ENCODE results near the gene TOB2. TPM values are rescaled to one million over a fixed set of nuclear protein-coding genes. Genes with fewer than 3 reads are reported as not detected.

TOB2 gene
- total and polyA plus RNA-seq, 9 of the 15 experiments (the other 6 are each of a cell fraction or from before 2014, with no cell fraction given): 3.3 to 20.5 (median 7.3) TPM

DNA sequence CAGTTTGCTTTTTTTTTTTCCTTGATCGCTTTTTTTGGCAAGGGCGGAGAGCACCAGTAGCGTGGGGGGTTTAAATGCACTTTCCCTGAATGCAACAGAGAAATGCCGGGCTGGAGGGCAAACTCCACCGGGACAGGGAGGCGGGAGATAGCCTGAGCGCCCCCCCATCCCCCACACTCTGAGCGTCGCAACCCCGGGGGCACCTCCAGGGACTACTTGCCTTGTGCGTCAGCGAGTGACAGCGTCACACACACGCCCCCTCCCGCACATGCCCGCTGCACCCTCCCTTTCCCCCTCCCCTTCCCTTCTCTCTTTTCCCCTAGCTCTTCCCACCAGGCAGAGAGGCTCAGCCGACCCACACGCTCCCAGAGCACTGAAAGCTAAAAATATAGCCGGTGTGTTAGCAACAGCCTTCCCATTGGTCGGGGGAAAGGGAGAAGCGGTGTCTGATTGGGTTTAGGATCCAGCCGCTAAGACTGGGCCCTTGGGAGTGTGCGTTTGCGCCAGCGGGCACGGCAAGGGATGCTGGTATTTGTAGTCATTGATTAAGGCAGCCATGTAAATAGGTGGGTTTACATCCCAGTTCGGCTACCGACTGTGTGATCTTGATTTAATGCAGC is 1.7 kb upstream of the TOB2 start (continued):
- TF ChIP-seq, protein P1, sequence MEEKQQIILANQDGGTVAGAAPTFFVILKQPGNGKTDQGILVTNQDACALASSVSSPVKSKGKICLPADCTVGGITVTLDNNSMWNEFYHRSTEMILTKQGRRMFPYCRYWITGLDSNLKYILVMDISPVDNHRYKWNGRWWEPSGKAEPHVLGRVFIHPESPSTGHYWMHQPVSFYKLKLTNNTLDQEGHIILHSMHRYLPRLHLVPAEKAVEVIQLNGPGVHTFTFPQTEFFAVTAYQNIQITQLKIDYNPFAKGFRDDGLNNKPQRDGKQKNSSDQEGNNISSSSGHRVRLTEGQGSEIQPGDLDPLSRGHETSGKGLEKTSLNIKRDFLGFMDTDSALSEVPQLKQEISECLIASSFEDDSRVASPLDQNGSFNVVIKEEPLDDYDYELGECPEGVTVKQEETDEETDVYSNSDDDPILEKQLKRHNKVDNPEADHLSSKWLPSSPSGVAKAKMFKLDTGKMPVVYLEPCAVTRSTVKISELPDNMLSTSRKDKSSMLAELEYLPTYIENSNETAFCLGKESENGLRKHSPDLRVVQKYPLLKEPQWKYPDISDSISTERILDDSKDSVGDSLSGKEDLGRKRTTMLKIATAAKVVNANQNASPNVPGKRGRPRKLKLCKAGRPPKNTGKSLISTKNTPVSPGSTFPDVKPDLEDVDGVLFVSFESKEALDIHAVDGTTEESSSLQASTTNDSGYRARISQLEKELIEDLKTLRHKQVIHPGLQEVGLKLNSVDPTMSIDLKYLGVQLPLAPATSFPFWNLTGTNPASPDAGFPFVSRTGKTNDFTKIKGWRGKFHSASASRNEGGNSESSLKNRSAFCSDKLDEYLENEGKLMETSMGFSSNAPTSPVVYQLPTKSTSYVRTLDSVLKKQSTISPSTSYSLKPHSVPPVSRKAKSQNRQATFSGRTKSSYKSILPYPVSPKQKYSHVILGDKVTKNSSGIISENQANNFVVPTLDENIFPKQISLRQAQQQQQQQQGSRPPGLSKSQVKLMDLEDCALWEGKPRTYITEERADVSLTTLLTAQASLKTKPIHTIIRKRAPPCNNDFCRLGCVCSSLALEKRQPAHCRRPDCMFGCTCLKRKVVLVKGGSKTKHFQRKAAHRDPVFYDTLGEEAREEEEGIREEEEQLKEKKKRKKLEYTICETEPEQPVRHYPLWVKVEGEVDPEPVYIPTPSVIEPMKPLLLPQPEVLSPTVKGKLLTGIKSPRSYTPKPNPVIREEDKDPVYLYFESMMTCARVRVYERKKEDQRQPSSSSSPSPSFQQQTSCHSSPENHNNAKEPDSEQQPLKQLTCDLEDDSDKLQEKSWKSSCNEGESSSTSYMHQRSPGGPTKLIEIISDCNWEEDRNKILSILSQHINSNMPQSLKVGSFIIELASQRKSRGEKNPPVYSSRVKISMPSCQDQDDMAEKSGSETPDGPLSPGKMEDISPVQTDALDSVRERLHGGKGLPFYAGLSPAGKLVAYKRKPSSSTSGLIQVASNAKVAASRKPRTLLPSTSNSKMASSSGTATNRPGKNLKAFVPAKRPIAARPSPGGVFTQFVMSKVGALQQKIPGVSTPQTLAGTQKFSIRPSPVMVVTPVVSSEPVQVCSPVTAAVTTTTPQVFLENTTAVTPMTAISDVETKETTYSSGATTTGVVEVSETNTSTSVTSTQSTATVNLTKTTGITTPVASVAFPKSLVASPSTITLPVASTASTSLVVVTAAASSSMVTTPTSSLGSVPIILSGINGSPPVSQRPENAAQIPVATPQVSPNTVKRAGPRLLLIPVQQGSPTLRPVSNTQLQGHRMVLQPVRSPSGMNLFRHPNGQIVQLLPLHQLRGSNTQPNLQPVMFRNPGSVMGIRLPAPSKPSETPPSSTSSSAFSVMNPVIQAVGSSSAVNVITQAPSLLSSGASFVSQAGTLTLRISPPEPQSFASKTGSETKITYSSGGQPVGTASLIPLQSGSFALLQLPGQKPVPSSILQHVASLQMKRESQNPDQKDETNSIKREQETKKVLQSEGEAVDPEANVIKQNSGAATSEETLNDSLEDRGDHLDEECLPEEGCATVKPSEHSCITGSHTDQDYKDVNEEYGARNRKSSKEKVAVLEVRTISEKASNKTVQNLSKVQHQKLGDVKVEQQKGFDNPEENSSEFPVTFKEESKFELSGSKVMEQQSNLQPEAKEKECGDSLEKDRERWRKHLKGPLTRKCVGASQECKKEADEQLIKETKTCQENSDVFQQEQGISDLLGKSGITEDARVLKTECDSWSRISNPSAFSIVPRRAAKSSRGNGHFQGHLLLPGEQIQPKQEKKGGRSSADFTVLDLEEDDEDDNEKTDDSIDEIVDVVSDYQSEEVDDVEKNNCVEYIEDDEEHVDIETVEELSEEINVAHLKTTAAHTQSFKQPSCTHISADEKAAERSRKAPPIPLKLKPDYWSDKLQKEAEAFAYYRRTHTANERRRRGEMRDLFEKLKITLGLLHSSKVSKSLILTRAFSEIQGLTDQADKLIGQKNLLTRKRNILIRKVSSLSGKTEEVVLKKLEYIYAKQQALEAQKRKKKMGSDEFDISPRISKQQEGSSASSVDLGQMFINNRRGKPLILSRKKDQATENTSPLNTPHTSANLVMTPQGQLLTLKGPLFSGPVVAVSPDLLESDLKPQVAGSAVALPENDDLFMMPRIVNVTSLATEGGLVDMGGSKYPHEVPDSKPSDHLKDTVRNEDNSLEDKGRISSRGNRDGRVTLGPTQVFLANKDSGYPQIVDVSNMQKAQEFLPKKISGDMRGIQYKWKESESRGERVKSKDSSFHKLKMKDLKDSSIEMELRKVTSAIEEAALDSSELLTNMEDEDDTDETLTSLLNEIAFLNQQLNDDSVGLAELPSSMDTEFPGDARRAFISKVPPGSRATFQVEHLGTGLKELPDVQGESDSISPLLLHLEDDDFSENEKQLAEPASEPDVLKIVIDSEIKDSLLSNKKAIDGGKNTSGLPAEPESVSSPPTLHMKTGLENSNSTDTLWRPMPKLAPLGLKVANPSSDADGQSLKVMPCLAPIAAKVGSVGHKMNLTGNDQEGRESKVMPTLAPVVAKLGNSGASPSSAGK (IDR thresholded peaks at IDR 0.05): 0 out of 2 replicates have a peak, but pooled peaks have one; percentile 16
- TF ChIP-seq, protein P2, sequence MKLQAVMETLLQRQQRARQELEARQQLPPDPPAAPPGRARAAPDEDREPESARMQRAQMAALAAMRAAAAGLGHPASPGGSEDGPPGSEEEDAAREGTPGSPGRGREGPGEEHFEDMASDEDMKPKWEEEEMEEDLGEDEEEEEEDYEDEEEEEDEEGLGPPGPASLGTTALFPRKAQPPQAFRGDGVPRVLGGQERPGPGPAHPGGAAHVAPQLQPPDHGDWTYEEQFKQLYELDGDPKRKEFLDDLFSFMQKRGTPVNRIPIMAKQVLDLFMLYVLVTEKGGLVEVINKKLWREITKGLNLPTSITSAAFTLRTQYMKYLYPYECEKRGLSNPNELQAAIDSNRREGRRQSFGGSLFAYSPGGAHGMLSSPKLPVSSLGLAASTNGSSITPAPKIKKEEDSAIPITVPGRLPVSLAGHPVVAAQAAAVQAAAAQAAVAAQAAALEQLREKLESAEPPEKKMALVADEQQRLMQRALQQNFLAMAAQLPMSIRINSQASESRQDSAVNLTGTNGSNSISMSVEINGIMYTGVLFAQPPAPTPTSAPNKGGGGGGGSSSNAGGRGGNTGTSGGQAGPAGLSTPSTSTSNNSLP (IDR thresholded peaks at IDR 0.05; ENCODE audit: borderline replicate concordance, low read depth, low read length): no peak
- TF ChIP-seq SIX5 (IDR thresholded peaks at IDR 0.05; ENCODE audit: borderline replicate concordance in 1 of 2, insufficient read depth in 1 of 2, low read depth in 1 of 2, low read length in 2 of 2) (peak; percentile 49 to 59; a peak in 3 of 4 replicates), CHD4 (IDR thresholded peaks at IDR 0.05; ENCODE audit: insufficient read depth, insufficient replicate concordance, low read depth, low read length, poor library complexity, severe bottlenecking) (no peak), TBP (optimal IDR thresholded peaks at IDR 0.05; ENCODE audit: low read depth, low read length) (peak; percentile 45), ZNF507 (tag; conservative IDR thresholded peaks at IDR 0.05) (no peak), NR2C2 (CRISPR knock-in tag; IDR thresholded peaks at IDR 0.05) (no peak), NR2C2 (tag; IDR thresholded peaks at IDR 0.05) (peak; percentile 61), BHLHE40 (IDR thresholded peaks at IDR 0.05; ENCODE audit: low read length) (peak; percentile 72), FOXA3 (CRISPR knock-in tag; conservative IDR thresholded peaks at IDR 0.05 in 1 of 2, IDR thresholded peaks at IDR 0.05 in 1 of 2) (no peak), STAT5A (IDR thresholded peaks at IDR 0.05; ENCODE audit: borderline replicate concordance, low read length) (no peak), DPF2 (IDR thresholded peaks at IDR 0.05) (peak; percentile 35; the same call in 1 of the 2 replicates)
- TF ChIP-seq, protein P3, sequence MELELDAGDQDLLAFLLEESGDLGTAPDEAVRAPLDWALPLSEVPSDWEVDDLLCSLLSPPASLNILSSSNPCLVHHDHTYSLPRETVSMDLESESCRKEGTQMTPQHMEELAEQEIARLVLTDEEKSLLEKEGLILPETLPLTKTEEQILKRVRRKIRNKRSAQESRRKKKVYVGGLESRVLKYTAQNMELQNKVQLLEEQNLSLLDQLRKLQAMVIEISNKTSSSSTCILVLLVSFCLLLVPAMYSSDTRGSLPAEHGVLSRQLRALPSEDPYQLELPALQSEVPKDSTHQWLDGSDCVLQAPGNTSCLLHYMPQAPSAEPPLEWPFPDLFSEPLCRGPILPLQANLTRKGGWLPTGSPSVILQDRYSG (tag; conservative IDR thresholded peaks at IDR 0.05; ENCODE audit: low read depth): no peak

Data from K562 (cell line).